HepG2 (cell line): ENCODE results near the gene RPL34. TPM values are rescaled to one million over a fixed set of nuclear protein-coding genes. Genes with fewer than 3 reads are reported as not detected.

ENCODE experiments used
- AHDC1 ChIP-seq: sonication (generic); formaldehyde crosslinking; IDR thresholded peaks from 2 replicates; pipeline ENCODE4 v1.5.1; 2020; ENCODE audit warnings: mild to moderate bottlenecking, missing genetic modification reagents, borderline replicate concordance
- CENPBD1 ChIP-seq: sonication (generic); formaldehyde crosslinking; IDR thresholded peaks from 2 replicates; pipeline ENCODE4 v1.8.0; 2022; ENCODE audit warnings: missing genetic modification reagents, low read depth, mild to moderate bottlenecking, borderline replicate concordance
- CENPT ChIP-seq: sonication (generic); formaldehyde crosslinking; IDR thresholded peaks from 2 replicates; pipeline ENCODE4 v1.8.0; 2022; ENCODE audit warnings: low read depth, mild to moderate bottlenecking, moderate library complexity, missing genetic modification reagents
- CHCHD3 ChIP-seq: sonication (generic); formaldehyde crosslinking; IDR thresholded peaks from 2 replicates; pipeline ENCODE4 v1.8.0; 2022; ENCODE audit warnings: mild to moderate bottlenecking, missing genetic modification reagents, moderate library complexity
- CREBL2 ChIP-seq: sonication (generic); formaldehyde crosslinking; IDR thresholded peaks from 2 replicates; pipeline ENCODE4 v1.8.1; 2023; ENCODE audit warnings: missing genetic modification reagents, mild to moderate bottlenecking, borderline replicate concordance
- FOXP1 ChIP-seq, 2 experiments: fragments of 450-650 bp in 1 of 2; IDR thresholded peaks; 2 replicates each; pipeline ENCODE4 v1.6.1; 2017 to 2018; ENCODE audit warnings: antibody characterized with exemption in 1 of 2
- GFI1 ChIP-seq: sonication (generic); formaldehyde crosslinking; IDR thresholded peaks from 2 replicates; pipeline ENCODE4 v1.5.0; 2020; ENCODE audit warnings: missing genetic modification reagents, mild to moderate bottlenecking, borderline replicate concordance
- HDAC1 ChIP-seq: sonication (generic); formaldehyde crosslinking; IDR thresholded peaks from 2 replicates; pipeline ENCODE4 v1.5.1; 2020; ENCODE audit warnings: mild to moderate bottlenecking, missing genetic modification reagents
- HES4 ChIP-seq: sonication (generic); formaldehyde crosslinking; IDR thresholded peaks from 2 replicates; pipeline ENCODE4 v1.9.0; 2021; ENCODE audit warnings: mild to moderate bottlenecking, missing genetic modification reagents, borderline replicate concordance
- POGZ ChIP-seq: sonication (generic); formaldehyde crosslinking; IDR thresholded peaks from 2 replicates; pipeline ENCODE4 v1.4.0; 2020; ENCODE audit warnings: mild to moderate bottlenecking, missing genetic modification reagents
- SRSF1 ChIP-seq: fragments of 200-400 bp; formaldehyde crosslinking; optimal IDR thresholded peaks from 2 replicates; pipeline ENCODE3; 2017; ENCODE audit warnings: mild to moderate bottlenecking, low read depth, low read length, moderate library complexity
- ZMYM3 ChIP-seq: sonication (generic); formaldehyde crosslinking; IDR thresholded peaks from 2 replicates; pipeline ENCODE4 v1.5.1; 2020; ENCODE audit warnings: mild to moderate bottlenecking, missing genetic modification reagents
- ZNF441 ChIP-seq: sonication (generic); formaldehyde crosslinking; IDR thresholded peaks from 2 replicates; pipeline ENCODE4 v1.7.0; 2021; ENCODE audit warnings: missing genetic modification reagents, borderline replicate concordance
- ZNF598 ChIP-seq: sonication (generic); formaldehyde crosslinking; IDR thresholded peaks from 2 replicates; pipeline ENCODE4 v1.5.1; 2020; ENCODE audit warnings: mild to moderate bottlenecking, missing genetic modification reagents, borderline replicate concordance
- ZNF720 ChIP-seq: sonication (generic); formaldehyde crosslinking; IDR thresholded peaks from 2 replicates; pipeline ENCODE4 v1.4.0; 2020; ENCODE audit warnings: missing genetic modification reagents
- ZNF782 ChIP-seq: sonication (generic); formaldehyde crosslinking; IDR thresholded peaks from 2 replicates; pipeline ENCODE4 v1.4.0; 2020; ENCODE audit warnings: missing genetic modification reagents, mild to moderate bottlenecking, borderline replicate concordance
- polyA plus RNA-seq, 8 experiments: library from polyadenylated mRNA; depleted of rRNA in 3 of 8; stranded (reverse) in 7 of 8; unstranded in 1 of 8; fragments of >200 nt; fragmentation: Illumina TruSeq in 4 of 8; extraction: Trizol in 4 of 8; gene quantifications; 2 replicates each; pipeline versions ENCODE4 v1.2.1 to v1.2.3, GENCODE V29; 2011 to 2016; ENCODE audit warnings: low read depth in 4 of 8, missing spikeins in 1 of 8, mixed read lengths in 1 of 8; ENCODE audit not compliant: insufficient read depth in 1 of 8
- total RNA-seq, 5 experiments: library from RNA; depleted of rRNA; stranded (reverse); fragments of >200 nt; fragmentation: Illumina TruSeq; extraction: Trizol; gene quantifications; 2 replicates each; pipeline ENCODE4 v1.2.3, GENCODE V29; 2016; ENCODE audit warnings: low read depth in 1 of 5
- TF ChIP-seq, protein P1 (sequence below), 2 experiments: IDR thresholded peaks; 2 replicates each; pipeline ENCODE4 v1.6.1; 2011 to 2012; ENCODE audit warnings: low read length in 2 of 2, borderline replicate concordance in 1 of 2, low read depth in 1 of 2, mild to moderate bottlenecking in 1 of 2, moderate library complexity in 1 of 2
- TF ChIP-seq, protein P2 (sequence below): sonication (generic); formaldehyde crosslinking; IDR thresholded peaks from 2 replicates; pipeline ENCODE4 v1.4.0; 2020; ENCODE audit warnings: missing genetic modification reagents

The RPL34 gene
- total and polyA plus RNA-seq, 2 of the 13 experiments (the other 11 are each of a cell fraction or from before 2014, with no cell fraction given): 2,235 to 3,985 TPM

- TF ChIP-seq, protein P1, sequence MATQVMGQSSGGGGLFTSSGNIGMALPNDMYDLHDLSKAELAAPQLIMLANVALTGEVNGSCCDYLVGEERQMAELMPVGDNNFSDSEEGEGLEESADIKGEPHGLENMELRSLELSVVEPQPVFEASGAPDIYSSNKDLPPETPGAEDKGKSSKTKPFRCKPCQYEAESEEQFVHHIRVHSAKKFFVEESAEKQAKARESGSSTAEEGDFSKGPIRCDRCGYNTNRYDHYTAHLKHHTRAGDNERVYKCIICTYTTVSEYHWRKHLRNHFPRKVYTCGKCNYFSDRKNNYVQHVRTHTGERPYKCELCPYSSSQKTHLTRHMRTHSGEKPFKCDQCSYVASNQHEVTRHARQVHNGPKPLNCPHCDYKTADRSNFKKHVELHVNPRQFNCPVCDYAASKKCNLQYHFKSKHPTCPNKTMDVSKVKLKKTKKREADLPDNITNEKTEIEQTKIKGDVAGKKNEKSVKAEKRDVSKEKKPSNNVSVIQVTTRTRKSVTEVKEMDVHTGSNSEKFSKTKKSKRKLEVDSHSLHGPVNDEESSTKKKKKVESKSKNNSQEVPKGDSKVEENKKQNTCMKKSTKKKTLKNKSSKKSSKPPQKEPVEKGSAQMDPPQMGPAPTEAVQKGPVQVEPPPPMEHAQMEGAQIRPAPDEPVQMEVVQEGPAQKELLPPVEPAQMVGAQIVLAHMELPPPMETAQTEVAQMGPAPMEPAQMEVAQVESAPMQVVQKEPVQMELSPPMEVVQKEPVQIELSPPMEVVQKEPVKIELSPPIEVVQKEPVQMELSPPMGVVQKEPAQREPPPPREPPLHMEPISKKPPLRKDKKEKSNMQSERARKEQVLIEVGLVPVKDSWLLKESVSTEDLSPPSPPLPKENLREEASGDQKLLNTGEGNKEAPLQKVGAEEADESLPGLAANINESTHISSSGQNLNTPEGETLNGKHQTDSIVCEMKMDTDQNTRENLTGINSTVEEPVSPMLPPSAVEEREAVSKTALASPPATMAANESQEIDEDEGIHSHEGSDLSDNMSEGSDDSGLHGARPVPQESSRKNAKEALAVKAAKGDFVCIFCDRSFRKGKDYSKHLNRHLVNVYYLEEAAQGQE (IDR thresholded peaks at IDR 0.05; ENCODE audit: borderline replicate concordance in 1 of 2, low read depth in 1 of 2, low read length in 2 of 2): peak in 1 of 2 experiments; percentile 39; a peak in 1 of 4 replicates
- TF ChIP-seq AHDC1 (CRISPR knock-in tag): peak; percentile 45; the same call in 1 of the 2 replicates
- 0 out of 2 replicates have a peak, but pooled peaks have one; percentile 51 for TF ChIP-seq HDAC1
- no peak for TF ChIP-seq CREBL2 (CRISPR knock-in tag)
- no peak for TF ChIP-seq ZNF598 (CRISPR knock-in tag)
- no peak for TF ChIP-seq ZNF720
- TF ChIP-seq HES4 (CRISPR knock-in tag): no peak
- TF ChIP-seq GFI1 (CRISPR knock-in tag): peak; percentile 94
- no peak for TF ChIP-seq CHCHD3
- TF ChIP-seq POGZ (CRISPR knock-in tag): peak; percentile 67
- no peak for TF ChIP-seq CENPBD1
- no peak for TF ChIP-seq ZNF441
- TF ChIP-seq FOXP1 (IDR thresholded peaks at IDR 0.05): no peak
- TF ChIP-seq FOXP1 (CRISPR knock-in tag; IDR thresholded peaks at IDR 0.05): peak; percentile 37
- TF ChIP-seq SRSF1: no peak
- peak; percentile 76 for TF ChIP-seq ZMYM3 (CRISPR knock-in tag)
- no peak for TF ChIP-seq CENPT
- no peak for TF ChIP-seq ZNF782 (CRISPR knock-in tag)
- TF ChIP-seq, protein P2, sequence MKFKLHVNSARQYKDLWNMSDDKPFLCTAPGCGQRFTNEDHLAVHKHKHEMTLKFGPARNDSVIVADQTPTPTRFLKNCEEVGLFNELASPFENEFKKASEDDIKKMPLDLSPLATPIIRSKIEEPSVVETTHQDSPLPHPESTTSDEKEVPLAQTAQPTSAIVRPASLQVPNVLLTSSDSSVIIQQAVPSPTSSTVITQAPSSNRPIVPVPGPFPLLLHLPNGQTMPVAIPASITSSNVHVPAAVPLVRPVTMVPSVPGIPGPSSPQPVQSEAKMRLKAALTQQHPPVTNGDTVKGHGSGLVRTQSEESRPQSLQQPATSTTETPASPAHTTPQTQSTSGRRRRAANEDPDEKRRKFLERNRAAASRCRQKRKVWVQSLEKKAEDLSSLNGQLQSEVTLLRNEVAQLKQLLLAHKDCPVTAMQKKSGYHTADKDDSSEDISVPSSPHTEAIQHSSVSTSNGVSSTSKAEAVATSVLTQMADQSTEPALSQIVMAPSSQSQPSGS (CRISPR knock-in tag): no peak
These were observed 27.7 kb upstream of the RPL34 start (continued) for GRCh38 chr4:108592674-108592986.
